Measurements from ENCODE around the gene ISM1.

Gene ISM1

GRCh38 chr20:13255356-13255755, 34.3 kb downstream of the ISM1 start:
- Histone ChIP-seq H3K9ac (ENCODE audit: low read length) (no peak overlapping the region), H3K9me3 (ENCODE audit: insufficient read depth, low read length) (no peaks in the 10 kb centered on the region), H4K20me1 (ENCODE audit: insufficient read depth, low read length) (no peaks in the 10 kb centered on the region), H2AFZ (ENCODE audit: low read depth, low read length) (no peak overlapping the region), H3K4me1 (ENCODE audit: low read length) (no peaks in the 10 kb centered on the region), H3K4me2 (ENCODE audit: low read length) (no peak overlapping the region), H3K79me2 (ENCODE audit: low read length) (no peaks in the 10 kb centered on the region), H3K27me3 (ENCODE audit: low read depth, low read length) (no peaks in the 10 kb centered on the region), H3K36me3 (replicated peaks; ENCODE audit: low read depth, low read length) (no peaks in the 10 kb centered on the region), H3K27ac (ENCODE audit: low read length) (no peak overlapping the region), H3K4me3 (ENCODE audit: low read length) (no peak overlapping the region)
- TF ChIP-seq EZH2phosphoT487 (IDR thresholded peaks at IDR 0.05; ENCODE audit: low read depth): no peak
- TF ChIP-seq CTCF (IDR thresholded peaks at IDR 0.05; ENCODE audit: low read depth, low read length): no peak

- H3K4me3 ChIP-seq (ENCODE audit: low read length): no peak overlapping the region
- no peak overlapping the region for H3K27ac ChIP-seq (ENCODE audit: low read length)
- H2AFZ ChIP-seq (ENCODE audit: low read depth, low read length): no peak overlapping the region
- H3K36me3 ChIP-seq (replicated peaks; ENCODE audit: low read depth, low read length): no peaks in the 10 kb centered on the region
- no peaks in the 10 kb centered on the region for H3K9me3 ChIP-seq (ENCODE audit: insufficient read depth, low read length)
- H3K27me3 ChIP-seq (ENCODE audit: low read depth, low read length): no peaks in the 10 kb centered on the region
- H3K79me2 ChIP-seq (ENCODE audit: low read length): no peaks in the 10 kb centered on the region
- TF ChIP-seq CTCF (IDR thresholded peaks at IDR 0.05; ENCODE audit: low read depth, low read length): no peak
- TF ChIP-seq EZH2phosphoT487 (IDR thresholded peaks at IDR 0.05; ENCODE audit: low read depth): no peak
- H3K9ac ChIP-seq (ENCODE audit: low read length): no peak overlapping the region
- H3K4me2 ChIP-seq (ENCODE audit: low read length): no peak overlapping the region
- H4K20me1 ChIP-seq (ENCODE audit: insufficient read depth, low read length): no peaks in the 10 kb centered on the region
- H3K4me1 ChIP-seq (ENCODE audit: low read length): no peaks in the 10 kb centered on the region
Observed at GRCh38 chr20:13256606-13257005, 35.5 kb downstream of the ISM1 start.

- Histone ChIP-seq H2AFZ (ENCODE audit: low read depth, low read length) (no peak overlapping the region), H3K36me3 (replicated peaks; ENCODE audit: low read depth, low read length) (no peaks in the 10 kb centered on the region), H3K9ac (ENCODE audit: low read length) (no peak overlapping the region), H3K4me2 (ENCODE audit: low read length) (no peak overlapping the region), H4K20me1 (ENCODE audit: insufficient read depth, low read length) (no peaks in the 10 kb centered on the region), H3K9me3 (ENCODE audit: insufficient read depth, low read length) (no peaks in the 10 kb centered on the region), H3K27me3 (ENCODE audit: low read depth, low read length) (no peaks in the 10 kb centered on the region), H3K27ac (ENCODE audit: low read length) (no peak overlapping the region), H3K79me2 (ENCODE audit: low read length) (no peaks in the 10 kb centered on the region), H3K4me3 (ENCODE audit: low read length) (no peak overlapping the region), H3K4me1 (ENCODE audit: low read length) (no peaks in the 10 kb centered on the region)
- TF ChIP-seq EZH2phosphoT487 (IDR thresholded peaks at IDR 0.05; ENCODE audit: low read depth) (no peak), CTCF (IDR thresholded peaks at IDR 0.05; ENCODE audit: low read depth, low read length) (no peak)
Observed at GRCh38 chr20:13259921-13260320, 38.8 kb downstream of the ISM1 start.

GRCh38 chr20:13260650-13261279, 39.7 kb downstream of the ISM1 start:
- Histone ChIP-seq H3K9me3 (ENCODE audit: insufficient read depth, low read length) (no peaks in the 10 kb centered on the region), H3K9ac (ENCODE audit: low read length) (no peak overlapping the region), H3K27ac (ENCODE audit: low read length) (no peak overlapping the region), H3K4me1 (ENCODE audit: low read length) (no peaks in the 10 kb centered on the region), H3K4me2 (ENCODE audit: low read length) (no peak overlapping the region), H3K79me2 (ENCODE audit: low read length) (no peaks in the 10 kb centered on the region), H2AFZ (ENCODE audit: low read depth, low read length) (no peak overlapping the region), H4K20me1 (ENCODE audit: insufficient read depth, low read length) (no peaks in the 10 kb centered on the region), H3K27me3 (ENCODE audit: low read depth, low read length) (no peaks in the 10 kb centered on the region), H3K4me3 (ENCODE audit: low read length) (no peak overlapping the region), H3K36me3 (replicated peaks; ENCODE audit: low read depth, low read length) (no peaks in the 10 kb centered on the region)
- TF ChIP-seq CTCF (IDR thresholded peaks at IDR 0.05; ENCODE audit: low read depth, low read length): no peak
- no peak for TF ChIP-seq EZH2phosphoT487 (IDR thresholded peaks at IDR 0.05; ENCODE audit: low read depth)

Measured in OCI-LY3 (cell line).